ENCODE data around the gene FBXO46. TPM values are rescaled to one million over a fixed set of nuclear protein-coding genes. Genes with fewer than 3 reads are reported as not detected.

FBXO46 gene
- total RNA-seq, 2 experiments from 2014 or later: 34.4 to 36.4 TPM

GRCh38 chr19:45770192-45771101 is 39.8 kb upstream of the FBXO46 start:
- peaks cover 15% of the 10 kb centered on the region for H3K27me3 Mint-ChIP-seq
- no peaks in the 10 kb centered on the region for H3K9me3 Mint-ChIP-seq
- CTCF ChIA-PET: interaction anchor here (0.7 to 7.4 kb wide), 31 partner anchors 9 to 498 kb away, joined by 3 to 212 read pairs (median 5); partner anchors contain the start of genes DMPK, DMWD, FBXO46 and FOXA3
- H3K4me1 Mint-ChIP-seq: peaks cover 18% of the 10 kb centered on the region
- peak overlapping the region; percentile 68 for H3K27ac Mint-ChIP-seq
- peak overlapping the region; percentile 79 for H3K4me3 Mint-ChIP-seq
- POLR2A ChIA-PET: interaction anchor here (1.0 to 3.6 kb wide), 10 partner anchors 8 to 116 kb away, joined by 3 to 32 read pairs (median 5); partner anchors contain the start of genes DMWD, FOXA3, IRF2BP1 and QPCTL
- peaks cover 5% of the 10 kb centered on the region for H3K36me3 Mint-ChIP-seq (ENCODE audit: low read depth)
- peak; percentile 91 for DNase-seq

- H3K27me3 Mint-ChIP-seq: peaks cover 17% of the 10 kb centered on the region
- ChIA-PET CTCF (interaction anchor here (0.6 to 7.4 kb wide), 42 partner anchors 10 to 578 kb away, joined by 3 to 212 read pairs (median 4); partner anchors contain the start of genes DMPK, DMWD, FBXO46 and FOSB), POLR2A (interaction anchor here (1.2 to 3.6 kb wide), 9 partner anchors 9 to 116 kb away, joined by 3 to 32 read pairs (median 8); partner anchors contain the start of genes DMWD, FOXA3, IRF2BP1 and QPCTL)
- H3K27ac Mint-ChIP-seq: peak overlapping the region; percentile 85
- DNase-seq: no peak
- peak overlapping the region; percentile 79 for H3K4me3 Mint-ChIP-seq
- H3K9me3 Mint-ChIP-seq: no peaks in the 10 kb centered on the region
- H3K4me1 Mint-ChIP-seq: peaks cover 18% of the 10 kb centered on the region
- peaks cover 5% of the 10 kb centered on the region for H3K36me3 Mint-ChIP-seq (ENCODE audit: low read depth)
Observed at GRCh38 chr19:45769821-45770191, 39.1 kb upstream of the FBXO46 start.

GRCh38 chr19:45768984-45769782 is 38.5 kb upstream of the FBXO46 start, which contains the start of gene SIX5:
TSS of gene SIX5 (minus strand) at chr19:45769252. CDS start at chr19:45768844, 408 bp downstream.
- POLR2A ChIA-PET: interaction anchor here (0.5 to 3.6 kb wide), 15 partner anchors 10 to 244 kb away, joined by 3 to 32 read pairs (median 6); partner anchors contain the start of genes DMWD, FBXO46, FOXA3 and IRF2BP1
- peaks cover 5% of the 10 kb centered on the region for H3K36me3 Mint-ChIP-seq (ENCODE audit: low read depth)
- CTCF ChIA-PET: interaction anchor here (0.6 to 7.4 kb wide), 49 partner anchors 10 to 579 kb away, joined by 3 to 212 read pairs (median 4); partner anchors contain the start of genes DMPK, DMWD, FBXO46 and FOSB
- no peaks in the 10 kb centered on the region for H3K9me3 Mint-ChIP-seq
- DNase-seq: peak; percentile 97
- H3K4me1 Mint-ChIP-seq: peaks cover 18% of the 10 kb centered on the region
- H3K27me3 Mint-ChIP-seq: peaks cover 18% of the 10 kb centered on the region
- peak within 1 kb of the TSS; percentile 79 for H3K4me3 Mint-ChIP-seq
- peak within 1 kb of the TSS; percentile 85 for H3K27ac Mint-ChIP-seq

- no peaks in the 10 kb centered on the region for H3K9me3 Mint-ChIP-seq
- CTCF ChIA-PET: interaction anchor here (0.6 to 7.4 kb wide), 25 partner anchors 11 to 310 kb away, joined by 3 to 212 read pairs (median 6); partner anchors contain the start of genes DMWD, FBXO46, FOXA3 and IRF2BP1
- POLR2A ChIA-PET: interaction anchor here (0.8 to 3.6 kb wide), 11 partner anchors 10 to 135 kb away, joined by 3 to 32 read pairs (median 8); partner anchors contain the start of genes DMWD, FBXO46, FOXA3 and QPCTL
- peak; percentile 56 for DNase-seq
- H3K27me3 Mint-ChIP-seq: peaks cover 18% of the 10 kb centered on the region
- H3K27ac Mint-ChIP-seq: no peak overlapping the region
- peaks cover 5% of the 10 kb centered on the region for H3K36me3 Mint-ChIP-seq (ENCODE audit: low read depth)
- H3K4me1 Mint-ChIP-seq: peaks cover 18% of the 10 kb centered on the region
- H3K4me3 Mint-ChIP-seq: peak overlapping the region; percentile 79
Observed at GRCh38 chr19:45768655-45768983, 37.9 kb upstream of the FBXO46 start.

GRCh38 chr19:45767881-45768654 is 37.4 kb upstream of the FBXO46 start:
- peak overlapping the region; percentile 53 for H3K4me3 Mint-ChIP-seq
- no peak for DNase-seq

GRCh38 chr19:45767410-45767880 is 36.7 kb upstream of the FBXO46 start:
- Mint-ChIP-seq H3K4me3 (peak overlapping the region; percentile 27), H3K9me3 (no peaks in the 10 kb centered on the region), H3K36me3 (ENCODE audit: low read depth) (peaks cover 5% of the 10 kb centered on the region), H3K27me3 (peaks cover 18% of the 10 kb centered on the region), H3K4me1 (peaks cover 18% of the 10 kb centered on the region), H3K27ac (no peak overlapping the region)
- DNase-seq: no peak
- POLR2A ChIA-PET: interaction anchor here (1.0 kb wide), 1 partner anchor 51 kb away, joined by 3 read pairs; no protein-coding TSS in a partner anchor
- CTCF ChIA-PET: no interaction called here

More at GRCh38 chr19:45767881-45768654, 37.4 kb upstream of the FBXO46 start:
- Mint-ChIP-seq H3K9me3 (no peaks in the 10 kb centered on the region), H3K27ac (no peak overlapping the region), H3K36me3 (ENCODE audit: low read depth) (peaks cover 5% of the 10 kb centered on the region), H3K27me3 (peaks cover 18% of the 10 kb centered on the region), H3K4me1 (peaks cover 18% of the 10 kb centered on the region)
- CTCF ChIA-PET: interaction anchor here (1.1 to 7.4 kb wide), 11 partner anchors 11 to 261 kb away, joined by 3 to 212 read pairs (median 24); partner anchors contain the start of genes DMWD, FBXO46 and MEIOSIN
- POLR2A ChIA-PET: interaction anchor here (0.8 to 3.6 kb wide), 10 partner anchors 11 to 135 kb away, joined by 3 to 32 read pairs (median 8); partner anchors contain the start of genes DMWD, FBXO46, FOXA3 and QPCTL

GRCh38 chr19:45766869-45767346 is 36.2 kb upstream of the FBXO46 start:
- no peak for DNase-seq
- CTCF ChIA-PET: no interaction called here
- Mint-ChIP-seq H3K27me3 (peaks cover 18% of the 10 kb centered on the region), H3K27ac (no peak overlapping the region), H3K36me3 (ENCODE audit: low read depth) (peaks cover 5% of the 10 kb centered on the region), H3K4me1 (peaks cover 18% of the 10 kb centered on the region), H3K9me3 (no peaks in the 10 kb centered on the region), H3K4me3 (no peak overlapping the region)
- POLR2A ChIA-PET: interaction anchor here (1.0 kb wide), 1 partner anchor 50 kb away, joined by 3 read pairs; no protein-coding TSS in a partner anchor

GRCh38 chr19:45766296-45766868 is 35.7 kb upstream of the FBXO46 start:
- DNase-seq: no peak
- Mint-ChIP-seq H3K27me3 (peaks cover 18% of the 10 kb centered on the region), H3K27ac (no peak overlapping the region), H3K4me3 (no peak overlapping the region), H3K9me3 (no peaks in the 10 kb centered on the region), H3K36me3 (ENCODE audit: low read depth) (peaks cover 5% of the 10 kb centered on the region), H3K4me1 (peaks cover 18% of the 10 kb centered on the region)
- ChIA-PET CTCF (no interaction called here), POLR2A (no interaction called here)

- POLR2A ChIA-PET: no interaction called here
- CTCF ChIA-PET: no interaction called here
- Mint-ChIP-seq H3K36me3 (ENCODE audit: low read depth) (peaks cover 2% of the 10 kb centered on the region), H3K4me3 (no peak overlapping the region), H3K9me3 (no peaks in the 10 kb centered on the region), H3K27ac (no peak overlapping the region), H3K27me3 (peaks cover 18% of the 10 kb centered on the region), H3K4me1 (peaks cover 14% of the 10 kb centered on the region)
- DNase-seq: no peak
Observed at GRCh38 chr19:45765702-45766295, 35.1 kb upstream of the FBXO46 start.

GRCh38 chr19:45764945-45765701 is 34.4 kb upstream of the FBXO46 start:
- ChIA-PET POLR2A (no interaction called here), CTCF (no interaction called here)
- H3K36me3 Mint-ChIP-seq (ENCODE audit: low read depth): no peaks in the 10 kb centered on the region
- H3K4me3 Mint-ChIP-seq: no peak overlapping the region
- no peaks in the 10 kb centered on the region for H3K9me3 Mint-ChIP-seq
- H3K27me3 Mint-ChIP-seq: peaks cover 18% of the 10 kb centered on the region
- no peak for DNase-seq
- no peak overlapping the region for H3K27ac Mint-ChIP-seq
- H3K4me1 Mint-ChIP-seq: peaks cover 8% of the 10 kb centered on the region
